WTC11 (cell line): ENCODE measurements around the gene RAD18.

Experiments
- CREB1 ChIP-seq: sonication (generic); formaldehyde crosslinking; IDR thresholded peaks from 2 replicates; pipeline ENCODE4 v1.8.0; 2023; ENCODE audit warnings: mild to moderate bottlenecking, missing genetic modification reagents
- CREM ChIP-seq: sonication (generic); formaldehyde crosslinking; IDR thresholded peaks from 2 replicates; pipeline ENCODE4 v1.8.1; 2022; ENCODE audit warnings: mild to moderate bottlenecking, missing genetic modification reagents, moderate library complexity
- ELF4 ChIP-seq: sonication (generic); formaldehyde crosslinking; IDR thresholded peaks from 2 replicates; pipeline ENCODE4 v1.8.1; 2022; ENCODE audit warnings: low read depth, mild to moderate bottlenecking, moderate library complexity, missing genetic modification reagents
- MYBL2 ChIP-seq: sonication (generic); formaldehyde crosslinking; IDR thresholded peaks from 2 replicates; pipeline ENCODE4 v1.8.1; 2023; ENCODE audit warnings: mild to moderate bottlenecking, moderate library complexity, missing genetic modification reagents
- NR3C1 ChIP-seq: sonication (generic); formaldehyde crosslinking; conservative IDR thresholded peaks from 2 replicates; pipeline ENCODE4 v1.8.1; 2023; ENCODE audit warnings: low read depth, mild to moderate bottlenecking, missing genetic modification reagents
- OVOL2 ChIP-seq: fragments of 250-450 bp; sonication (Bioruptor Pico); IDR thresholded peaks from 2 replicates; pipeline ENCODE4 v1.9.0; 2021; ENCODE audit warnings: mild to moderate bottlenecking, borderline replicate concordance
- ZNF138 ChIP-seq: sonication (generic); formaldehyde crosslinking; conservative IDR thresholded peaks from 2 replicates; pipeline ENCODE4 v1.8.1; 2022; ENCODE audit warnings: mild to moderate bottlenecking, moderate library complexity, missing genetic modification reagents
- TF ChIP-seq, protein P1 (sequence below): fragments of 200-600 bp; IDR thresholded peaks from 2 replicates; pipeline ENCODE4 v1.8.0; 2022; ENCODE audit warnings: antibody characterized with exemption
- TF ChIP-seq, protein P2 (sequence below): sonication (generic); formaldehyde crosslinking; IDR thresholded peaks from 2 replicates; pipeline ENCODE4 v1.8.1; 2023; ENCODE audit warnings: mild to moderate bottlenecking, missing genetic modification reagents, moderate library complexity
- TF ChIP-seq, protein P3 (sequence below): sonication (generic); formaldehyde crosslinking; IDR thresholded peaks from 2 replicates; pipeline ENCODE4 v1.8.1; 2023; ENCODE audit warnings: mild to moderate bottlenecking, missing genetic modification reagents, moderate library complexity
- TF ChIP-seq, protein P4 (sequence below): sonication (generic); formaldehyde crosslinking; IDR thresholded peaks from 2 replicates; pipeline ENCODE4 v1.8.0; 2022; ENCODE audit warnings: mild to moderate bottlenecking, missing genetic modification reagents
- TF ChIP-seq, protein P5 (sequence below): sonication (generic); formaldehyde crosslinking; IDR thresholded peaks from 2 replicates; pipeline ENCODE4 v1.8.0; 2022; ENCODE audit warnings: mild to moderate bottlenecking, missing genetic modification reagents

DNA sequence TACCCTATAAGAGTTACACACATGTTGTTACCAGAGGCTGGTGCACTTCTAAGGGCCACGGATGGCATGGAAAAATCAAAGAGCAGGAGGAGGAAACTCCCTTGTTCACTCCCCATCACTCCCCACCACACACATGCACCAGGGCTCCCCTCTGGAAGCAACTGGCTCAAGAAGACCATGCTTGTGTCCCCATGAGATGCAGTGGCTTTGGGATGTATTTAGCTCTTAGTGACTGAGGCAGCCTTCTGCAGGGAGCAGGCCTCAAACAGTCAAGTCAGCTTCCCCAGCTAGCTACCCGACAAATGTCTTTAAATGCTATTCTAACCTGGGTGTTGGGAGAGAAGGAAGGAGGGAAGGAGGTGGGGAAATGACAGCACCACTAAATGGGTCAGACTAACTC, 32.9 kb upstream of the RAD18 start:
- TF ChIP-seq, protein P1, sequence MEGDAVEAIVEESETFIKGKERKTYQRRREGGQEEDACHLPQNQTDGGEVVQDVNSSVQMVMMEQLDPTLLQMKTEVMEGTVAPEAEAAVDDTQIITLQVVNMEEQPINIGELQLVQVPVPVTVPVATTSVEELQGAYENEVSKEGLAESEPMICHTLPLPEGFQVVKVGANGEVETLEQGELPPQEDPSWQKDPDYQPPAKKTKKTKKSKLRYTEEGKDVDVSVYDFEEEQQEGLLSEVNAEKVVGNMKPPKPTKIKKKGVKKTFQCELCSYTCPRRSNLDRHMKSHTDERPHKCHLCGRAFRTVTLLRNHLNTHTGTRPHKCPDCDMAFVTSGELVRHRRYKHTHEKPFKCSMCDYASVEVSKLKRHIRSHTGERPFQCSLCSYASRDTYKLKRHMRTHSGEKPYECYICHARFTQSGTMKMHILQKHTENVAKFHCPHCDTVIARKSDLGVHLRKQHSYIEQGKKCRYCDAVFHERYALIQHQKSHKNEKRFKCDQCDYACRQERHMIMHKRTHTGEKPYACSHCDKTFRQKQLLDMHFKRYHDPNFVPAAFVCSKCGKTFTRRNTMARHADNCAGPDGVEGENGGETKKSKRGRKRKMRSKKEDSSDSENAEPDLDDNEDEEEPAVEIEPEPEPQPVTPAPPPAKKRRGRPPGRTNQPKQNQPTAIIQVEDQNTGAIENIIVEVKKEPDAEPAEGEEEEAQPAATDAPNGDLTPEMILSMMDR = no peak
- TF ChIP-seq, protein P2, sequence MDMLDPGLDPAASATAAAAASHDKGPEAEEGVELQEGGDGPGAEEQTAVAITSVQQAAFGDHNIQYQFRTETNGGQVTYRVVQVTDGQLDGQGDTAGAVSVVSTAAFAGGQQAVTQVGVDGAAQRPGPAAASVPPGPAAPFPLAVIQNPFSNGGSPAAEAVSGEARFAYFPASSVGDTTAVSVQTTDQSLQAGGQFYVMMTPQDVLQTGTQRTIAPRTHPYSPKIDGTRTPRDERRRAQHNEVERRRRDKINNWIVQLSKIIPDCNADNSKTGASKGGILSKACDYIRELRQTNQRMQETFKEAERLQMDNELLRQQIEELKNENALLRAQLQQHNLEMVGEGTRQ (CRISPR knock-in tag) = no peak
- TF ChIP-seq CREM (CRISPR knock-in tag) (no peak), CREB1 (CRISPR knock-in tag) (no peak), ZNF138 (CRISPR knock-in tag) (no peak), MYBL2 (no peak), ELF4 (CRISPR knock-in tag) (no peak), NR3C1 (CRISPR knock-in tag) (no peak), OVOL2 (CRISPR knock-in tag) (no peak)
- TF ChIP-seq, protein P3, sequence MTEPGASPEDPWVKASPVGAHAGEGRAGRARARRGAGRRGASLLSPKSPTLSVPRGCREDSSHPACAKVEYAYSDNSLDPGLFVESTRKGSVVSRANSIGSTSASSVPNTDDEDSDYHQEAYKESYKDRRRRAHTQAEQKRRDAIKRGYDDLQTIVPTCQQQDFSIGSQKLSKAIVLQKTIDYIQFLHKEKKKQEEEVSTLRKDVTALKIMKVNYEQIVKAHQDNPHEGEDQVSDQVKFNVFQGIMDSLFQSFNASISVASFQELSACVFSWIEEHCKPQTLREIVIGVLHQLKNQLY (CRISPR knock-in tag) = no peak
- TF ChIP-seq, protein P4, sequence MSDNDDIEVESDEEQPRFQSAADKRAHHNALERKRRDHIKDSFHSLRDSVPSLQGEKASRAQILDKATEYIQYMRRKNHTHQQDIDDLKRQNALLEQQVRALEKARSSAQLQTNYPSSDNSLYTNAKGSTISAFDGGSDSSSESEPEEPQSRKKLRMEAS (CRISPR knock-in tag) = no peak
- TF ChIP-seq, protein P5, sequence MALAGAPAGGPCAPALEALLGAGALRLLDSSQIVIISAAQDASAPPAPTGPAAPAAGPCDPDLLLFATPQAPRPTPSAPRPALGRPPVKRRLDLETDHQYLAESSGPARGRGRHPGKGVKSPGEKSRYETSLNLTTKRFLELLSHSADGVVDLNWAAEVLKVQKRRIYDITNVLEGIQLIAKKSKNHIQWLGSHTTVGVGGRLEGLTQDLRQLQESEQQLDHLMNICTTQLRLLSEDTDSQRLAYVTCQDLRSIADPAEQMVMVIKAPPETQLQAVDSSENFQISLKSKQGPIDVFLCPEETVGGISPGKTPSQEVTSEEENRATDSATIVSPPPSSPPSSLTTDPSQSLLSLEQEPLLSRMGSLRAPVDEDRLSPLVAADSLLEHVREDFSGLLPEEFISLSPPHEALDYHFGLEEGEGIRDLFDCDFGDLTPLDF = no peak
